GM21825 (cell line): ENCODE results near the gene SLC30A7.
A peak's percentile ranks its signal among the peaks of the same experiment; 100 is the strongest.
"Not testable (repeated sequence)": the region's sequence is repeated elsewhere in the genome, so short reads cannot be mapped to it uniquely, and the experiment has no call there.

ENCODE experiments used
- ATAC-seq: cut with Tn5 transposase; IDR thresholded peaks from one replicate; pipeline ENCODE4 v1.9.1; 2021; ENCODE audit warnings: mild to moderate bottlenecking, moderate library complexity; ENCODE audit not compliant: unreplicated experiment

The SLC30A7 gene

DNA sequence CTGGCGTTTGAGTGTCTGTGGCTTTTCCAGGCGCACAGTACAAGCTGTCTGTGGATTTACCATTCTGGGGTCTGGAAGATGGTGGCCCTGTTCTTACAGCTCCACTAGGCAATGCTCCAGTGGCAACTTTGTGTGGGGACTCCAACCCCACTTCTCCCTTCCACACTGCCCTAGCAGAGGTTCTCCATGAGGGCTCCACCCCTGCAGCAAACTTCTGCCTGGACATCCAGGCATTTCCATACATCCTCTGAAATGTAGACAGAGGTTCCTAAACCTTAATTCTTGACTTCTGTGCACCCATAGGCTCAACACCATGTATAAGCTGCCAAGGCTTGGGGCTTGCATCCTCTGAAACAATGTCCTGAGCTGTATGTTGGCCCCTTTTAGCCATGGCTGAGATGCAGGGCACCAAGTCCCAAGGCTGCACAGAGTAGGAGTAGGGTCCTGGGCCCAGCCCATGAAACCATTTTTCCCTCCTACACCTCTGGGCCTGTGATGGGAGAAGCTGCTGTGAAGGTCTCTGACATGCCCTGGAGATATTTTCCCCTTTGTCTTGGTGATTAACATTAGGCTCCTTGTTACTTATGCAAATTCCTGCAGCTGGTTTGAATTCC lies 5.9 kb upstream of the SLC30A7 start:
- ATAC-seq: not testable (repeated sequence)

DNA sequence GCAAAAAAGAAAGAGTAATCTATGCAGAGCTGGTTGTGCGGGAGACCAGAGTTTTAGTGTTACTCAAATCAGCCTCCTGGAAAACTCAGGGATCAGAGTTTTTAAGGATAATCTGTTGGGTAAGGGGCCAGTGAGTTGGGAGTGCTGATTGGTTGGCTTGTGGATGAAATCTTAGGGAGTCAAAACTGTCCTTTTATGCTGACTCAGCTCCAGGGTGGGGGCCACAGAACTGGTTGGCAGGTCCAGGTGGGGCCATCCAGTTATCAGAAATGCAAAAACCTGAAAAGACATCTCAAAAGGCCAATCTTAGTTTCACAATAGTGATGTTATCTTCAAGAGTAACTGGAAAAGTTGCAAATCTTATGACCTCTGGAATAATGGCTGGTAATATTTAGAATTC lies 4.5 kb upstream of the SLC30A7 start:
- no peak for ATAC-seq

DNA sequence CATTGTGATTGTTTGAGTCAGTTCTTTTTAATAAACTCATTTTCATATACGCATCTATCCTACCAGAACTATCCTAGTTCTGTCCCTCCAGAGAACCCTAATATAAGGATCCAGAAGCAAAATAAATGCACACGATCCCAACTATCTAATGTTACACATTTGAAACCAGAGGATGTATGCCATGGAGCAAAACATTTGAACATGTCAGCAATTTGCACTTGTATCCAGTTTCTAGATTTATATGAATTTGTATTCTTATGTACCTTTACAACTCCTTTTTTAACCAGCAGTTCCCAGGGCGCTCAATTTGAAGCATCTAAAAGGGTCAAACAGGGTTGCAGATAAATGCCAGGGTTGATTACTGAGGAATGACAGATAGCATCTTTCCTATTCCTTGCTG lies 3.3 kb upstream of the SLC30A7 start:
- no peak for ATAC-seq

- ATAC-seq: no peak
These were observed 2.2 kb upstream of the SLC30A7 start for GRCh38 chr1:100893718-100894117.

GRCh38 chr1:100894603-100895539 lies 1.0 kb upstream of the SLC30A7 start, which contains the start of gene EXTL2:
TSS of gene EXTL2 (minus strand) at chr1:100894842. CDS start at chr1:100888757, 6,085 bp downstream.
- ATAC-seq: peak; percentile 52

DNA sequence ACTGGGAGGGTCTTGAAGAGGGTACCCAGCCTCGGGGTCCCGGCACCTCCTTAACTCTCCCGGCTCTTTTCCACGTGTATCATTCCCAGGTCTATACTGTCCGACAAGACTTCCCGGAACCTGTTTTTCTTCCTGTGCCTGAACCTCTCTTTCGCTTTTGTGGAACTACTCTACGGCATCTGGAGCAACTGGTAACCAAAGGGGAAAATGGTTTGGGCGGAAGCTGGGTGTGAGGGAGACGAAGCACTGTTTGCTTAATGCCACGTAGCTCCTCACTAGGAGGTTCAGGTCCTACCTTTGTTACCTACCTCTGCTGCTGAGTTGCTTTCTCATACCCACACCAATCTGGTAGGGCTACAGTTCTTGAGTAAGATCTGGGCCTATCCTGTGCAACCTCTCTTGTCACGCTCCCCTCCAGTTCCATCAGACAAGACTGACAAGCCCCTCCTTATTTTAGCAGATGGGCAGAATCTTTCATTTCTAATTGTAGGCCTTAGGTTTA lies 642 bp downstream of the SLC30A7 start:
- ATAC-seq: peak; percentile 37

GRCh38 chr1:100902365-100902764 lies 6.5 kb downstream of the SLC30A7 start:
- no peak for ATAC-seq

GRCh38 chr1:100903777-100904176 lies 7.9 kb downstream of the SLC30A7 start:
- no peak for ATAC-seq

- ATAC-seq: no peak
These were observed 8.6 kb downstream of the SLC30A7 start for GRCh38 chr1:100904528-100904927.

DNA sequence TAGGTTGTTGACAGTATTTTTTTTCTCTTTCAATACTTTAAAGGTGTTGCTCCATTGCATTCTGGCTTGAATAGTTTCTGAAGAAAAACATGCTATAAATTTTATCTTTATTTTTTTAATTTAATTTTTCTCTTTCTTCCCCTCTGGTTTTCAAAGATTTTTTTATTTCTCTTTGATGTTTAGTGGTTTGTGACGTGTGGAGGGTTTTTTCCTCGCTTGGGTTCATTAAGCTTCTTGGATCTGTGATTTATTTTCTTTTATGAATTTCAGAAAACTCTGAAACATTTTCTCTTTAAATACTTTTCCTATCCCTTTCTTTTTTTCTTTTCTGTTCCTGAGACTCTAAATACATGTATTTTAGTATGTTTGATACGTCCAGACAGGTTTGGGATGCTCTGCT lies 9.3 kb downstream of the SLC30A7 start:
- no peak for ATAC-seq

DNA sequence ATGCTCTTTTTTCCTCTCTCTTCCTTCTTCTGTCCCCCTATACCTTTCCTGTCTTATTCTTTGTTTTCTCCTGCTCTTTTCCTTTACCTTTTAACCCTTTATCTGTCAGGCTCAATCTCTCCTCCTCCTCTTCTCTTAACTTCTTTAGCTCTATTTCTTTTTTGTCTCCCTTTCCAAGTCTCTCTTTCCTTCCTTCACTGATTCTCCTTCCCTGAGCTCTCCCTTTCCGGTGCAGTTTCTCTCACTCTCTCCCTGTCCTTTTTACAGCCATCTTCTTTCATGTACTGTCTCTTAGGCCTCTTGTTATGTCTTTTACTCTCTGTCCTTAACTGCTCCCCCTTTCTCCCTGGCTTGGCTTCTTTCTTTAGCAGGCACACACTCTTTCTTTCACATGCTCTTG lies 12.0 kb downstream of the SLC30A7 start:
- no peak for ATAC-seq

DNA sequence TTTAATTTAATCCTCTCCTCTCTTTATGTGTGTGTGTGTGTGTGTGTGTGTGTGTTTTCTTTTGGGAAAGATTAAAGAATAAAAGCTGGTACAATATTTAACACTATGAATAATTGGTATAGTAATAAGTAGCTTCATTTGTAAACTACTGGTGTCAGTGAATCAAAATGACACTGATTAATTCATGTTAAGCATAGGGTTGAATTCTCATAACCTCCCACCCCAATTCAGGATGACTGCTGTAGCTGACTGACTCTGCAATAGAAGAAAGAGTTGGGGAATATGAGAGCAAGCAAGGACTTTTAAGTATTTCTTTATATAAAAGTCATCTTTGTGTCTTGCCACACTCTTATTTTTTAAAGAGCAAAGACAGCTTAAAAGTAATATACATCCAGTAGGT lies 13.1 kb downstream of the SLC30A7 start:
- no peak for ATAC-seq

GRCh38 chr1:100912019-100912418 lies 16.1 kb downstream of the SLC30A7 start:
- no peak for ATAC-seq

DNA sequence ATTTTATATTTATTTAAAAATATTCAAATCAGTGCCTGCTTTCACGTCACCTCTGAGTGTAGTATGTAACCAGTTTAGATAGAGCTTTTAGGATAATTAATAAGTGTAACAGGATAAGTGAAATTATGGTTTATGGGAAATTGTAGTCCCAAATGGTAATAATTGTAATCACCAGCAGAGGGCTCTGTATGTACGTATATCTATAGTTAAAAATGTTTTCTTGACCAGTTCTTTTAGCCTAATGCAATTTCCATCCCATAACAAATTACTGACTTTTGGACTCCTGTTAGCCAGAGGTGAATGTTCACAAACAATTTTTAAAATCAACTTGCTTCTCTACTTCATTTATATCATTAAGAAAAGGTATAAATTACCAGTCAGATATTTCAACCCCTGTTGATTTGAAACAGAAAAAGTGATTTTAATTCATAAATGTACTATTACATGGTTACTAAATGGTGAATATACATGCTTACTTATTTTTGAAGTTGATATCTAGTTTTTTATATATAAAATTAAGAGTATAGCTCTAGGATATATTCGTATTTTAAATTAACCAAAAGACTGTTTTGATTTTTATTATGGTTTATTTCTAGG lies 25.3 kb downstream of the SLC30A7 start:
- ATAC-seq: no peak

DNA sequence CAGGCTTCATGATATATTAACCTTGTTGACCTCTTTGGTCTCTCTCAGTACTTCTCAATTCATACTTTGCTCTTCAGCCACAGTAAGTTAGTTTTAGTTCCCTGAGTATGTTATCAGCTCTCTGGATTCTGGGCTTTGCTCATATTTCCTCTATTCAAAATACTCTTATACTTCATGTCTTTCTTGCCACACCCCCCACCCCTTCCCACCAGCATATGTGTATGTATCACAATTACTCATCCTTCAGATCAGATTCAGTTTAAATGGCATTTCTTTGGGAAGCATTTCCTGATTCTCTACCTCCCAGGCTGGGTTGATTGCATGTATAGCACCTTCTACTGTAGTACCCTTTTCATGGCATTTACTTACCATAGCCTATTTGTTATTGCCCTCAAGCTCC lies 28.3 kb downstream of the SLC30A7 start:
- no peak for ATAC-seq

DNA sequence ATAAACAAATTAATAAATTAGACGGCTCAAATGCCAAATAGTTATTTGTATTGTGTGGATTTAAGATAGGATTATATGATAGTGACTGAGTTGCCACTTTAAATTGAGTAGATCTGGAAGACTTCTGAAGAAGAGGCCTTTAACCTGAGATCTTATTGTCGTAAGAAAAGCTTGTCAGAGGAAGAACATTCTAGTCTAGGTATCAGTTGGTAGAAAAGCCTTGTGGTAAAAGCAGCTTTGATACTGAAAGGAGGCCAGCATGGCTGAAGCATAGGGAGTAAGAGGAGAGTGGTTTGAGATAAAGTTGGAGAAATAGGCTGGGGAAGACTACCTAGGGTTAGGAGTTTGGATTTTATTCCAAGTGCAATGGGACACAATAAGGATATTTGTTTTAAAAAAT lies 29.1 kb downstream of the SLC30A7 start:
- ATAC-seq: no peak

DNA sequence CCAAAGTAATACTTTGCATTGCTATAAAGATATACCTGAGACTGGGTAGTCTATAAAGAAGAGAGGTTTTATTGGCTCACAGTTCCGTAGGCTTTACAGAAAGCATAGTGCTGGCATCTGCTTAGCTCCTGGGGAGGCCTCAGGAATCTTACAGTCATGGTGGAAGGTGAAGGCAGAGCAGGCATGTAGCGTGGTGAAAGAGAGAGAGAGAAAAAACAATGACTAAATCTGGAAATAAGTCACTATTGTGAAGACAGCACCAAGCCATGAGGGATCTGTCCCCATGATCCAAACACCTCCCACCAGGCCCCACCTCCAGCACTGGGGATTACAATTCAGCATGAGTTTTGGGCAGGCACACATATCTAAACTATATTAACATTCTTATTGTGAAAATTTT lies 30.4 kb downstream of the SLC30A7 start:
- ATAC-seq: no peak

DNA sequence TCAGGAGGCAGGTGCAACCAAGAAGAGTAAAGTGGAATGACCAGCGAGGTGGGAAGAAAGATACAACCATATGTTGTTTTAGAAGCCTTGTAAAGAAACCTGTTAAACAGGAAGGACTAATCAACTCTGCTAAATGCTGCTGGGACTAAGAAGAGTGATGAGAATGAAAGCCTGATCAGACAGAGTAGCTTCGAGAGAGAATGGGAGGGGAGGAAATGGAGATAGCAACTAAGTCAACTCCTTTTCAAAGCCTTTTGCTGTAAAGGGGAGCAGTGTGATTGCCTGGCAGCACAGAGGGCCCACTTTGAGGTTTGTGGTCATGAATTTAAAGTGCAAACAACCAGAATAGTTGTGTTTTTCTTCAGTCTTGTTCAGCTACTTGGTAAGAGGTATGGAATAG lies 31.4 kb downstream of the SLC30A7 start:
- ATAC-seq: no peak

DNA sequence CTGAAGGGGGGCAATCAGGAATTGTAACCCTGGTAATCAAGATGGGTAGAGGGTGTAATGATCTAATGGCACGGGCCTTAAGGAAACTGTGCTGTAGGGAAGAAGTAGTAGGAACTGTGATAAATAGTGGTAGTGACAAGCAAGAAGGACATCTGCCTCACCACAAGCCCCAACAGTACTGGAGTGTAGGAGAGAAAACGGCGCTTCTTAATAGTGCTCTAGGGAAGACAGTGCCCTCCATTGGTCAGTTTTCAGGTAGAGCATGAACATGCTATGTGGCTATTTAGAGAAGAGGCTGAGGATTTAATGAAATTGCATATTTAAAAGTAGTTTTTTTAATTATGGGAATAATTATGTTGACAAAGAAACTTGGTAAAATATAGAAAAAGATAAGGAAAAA lies 32.2 kb downstream of the SLC30A7 start:
- no peak for ATAC-seq

GRCh38 chr1:100930494-100930893 lies 34.6 kb downstream of the SLC30A7 start:
- ATAC-seq: no peak

DNA sequence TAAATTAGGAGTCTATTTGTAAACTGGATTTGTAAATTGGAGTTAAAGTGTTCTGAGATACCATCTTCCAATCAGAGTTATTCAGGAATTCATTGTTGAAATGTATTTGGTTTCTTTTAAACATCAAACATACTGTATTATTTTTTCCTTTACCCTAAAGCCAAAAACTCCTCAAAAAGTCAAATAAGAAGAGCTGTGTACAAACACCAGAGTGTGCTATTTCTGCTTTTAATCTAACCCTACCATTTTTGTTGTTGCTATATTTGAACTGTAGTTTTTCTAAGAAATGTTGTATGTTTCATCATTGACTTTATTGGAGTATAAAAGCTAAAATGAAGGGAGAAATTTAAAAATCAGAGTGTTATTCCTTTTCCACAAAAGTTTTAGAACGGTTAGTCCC lies 35.8 kb downstream of the SLC30A7 start:
- ATAC-seq: no peak

DNA sequence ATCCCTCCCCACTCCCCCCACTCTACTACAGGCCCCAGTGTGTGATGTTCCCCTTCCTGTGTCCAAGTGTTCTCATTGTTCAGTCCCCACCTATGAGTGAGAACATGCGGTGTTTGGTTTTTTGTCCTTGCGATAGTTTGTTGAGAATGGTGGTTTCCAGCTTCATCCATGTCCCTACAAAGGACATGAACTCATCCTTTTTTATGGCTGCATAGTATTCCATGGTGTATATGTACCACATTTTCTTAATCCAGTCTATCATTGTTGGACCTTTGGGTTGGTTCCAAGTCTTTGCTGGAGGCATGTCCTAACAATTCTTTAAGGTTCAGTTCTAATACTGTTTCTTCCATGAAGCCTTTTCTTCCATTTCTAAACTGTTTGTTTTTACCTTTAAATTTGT lies 37.7 kb downstream of the SLC30A7 start:
- ATAC-seq: not testable (repeated sequence)
